NOMO-1 treated with DMSO at 0.1 percent for 48 hours (cell line): Measurements from ENCODE around the gene PHF21B.
"Not testable (repeated sequence)": the region's sequence is repeated elsewhere in the genome, so short reads cannot be mapped to it uniquely, and the experiment has no call there.

Source experiments
- DNase-seq: peaks from one replicate; lab custom pipeline; 2025; ENCODE audit not compliant: unreplicated experiment; lab: John Stamatoyannopoulos, UW

The PHF21B gene

DNA sequence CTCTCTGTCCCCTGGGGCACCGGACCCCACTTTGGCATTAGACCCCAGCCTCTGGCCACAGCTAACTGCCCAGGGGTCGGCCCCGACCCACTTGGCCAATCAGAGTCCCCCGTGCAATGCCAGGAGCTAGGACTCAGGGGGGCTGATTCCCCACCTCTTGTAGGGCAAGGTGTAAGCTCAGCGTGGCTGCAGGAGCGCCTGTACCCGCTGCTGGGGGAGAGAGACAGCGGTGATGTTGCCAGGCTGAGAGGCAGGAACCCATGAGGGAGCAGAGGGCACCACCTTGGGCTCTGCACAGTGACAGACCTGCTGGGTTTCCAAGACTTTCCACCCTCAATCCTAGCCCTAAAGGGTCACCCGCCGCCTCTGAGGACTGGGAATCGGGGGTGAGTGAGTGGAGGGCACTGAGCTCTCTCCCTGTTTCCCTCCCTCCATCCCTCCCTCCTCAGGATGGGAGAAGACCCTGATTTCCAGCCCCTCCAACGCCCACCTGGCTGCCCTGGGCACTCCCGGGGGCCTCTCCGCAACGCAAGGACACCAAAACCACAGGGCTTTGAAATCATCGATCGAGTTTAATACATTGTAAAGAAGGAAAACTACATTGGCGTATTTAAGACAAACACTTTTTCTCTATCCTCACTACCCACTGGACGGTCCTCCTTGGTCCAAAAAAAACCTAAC, 129.1 kb downstream of the PHF21B start:
- DNase-seq = no peak

DNA sequence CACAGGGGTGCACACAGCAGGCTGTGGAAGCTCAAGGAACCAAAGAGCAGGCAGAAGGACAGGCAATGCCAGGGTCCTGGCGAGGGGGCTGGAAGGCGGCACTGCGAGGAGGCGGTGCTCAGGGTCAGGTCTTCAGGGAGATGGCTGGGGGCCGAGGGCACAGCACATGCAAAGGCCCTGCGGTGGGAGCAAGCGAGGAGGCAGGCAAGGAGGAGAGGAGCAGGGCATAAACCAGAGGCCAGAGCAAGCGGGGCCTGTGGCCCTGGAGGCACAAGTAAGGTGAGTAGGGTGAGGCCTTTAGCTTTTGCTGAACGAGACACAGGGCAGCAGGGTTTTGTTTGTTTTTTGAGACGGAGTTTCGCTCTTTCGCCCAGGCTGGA, 130.5 kb downstream of the PHF21B start:
- no peak for DNase-seq

DNA sequence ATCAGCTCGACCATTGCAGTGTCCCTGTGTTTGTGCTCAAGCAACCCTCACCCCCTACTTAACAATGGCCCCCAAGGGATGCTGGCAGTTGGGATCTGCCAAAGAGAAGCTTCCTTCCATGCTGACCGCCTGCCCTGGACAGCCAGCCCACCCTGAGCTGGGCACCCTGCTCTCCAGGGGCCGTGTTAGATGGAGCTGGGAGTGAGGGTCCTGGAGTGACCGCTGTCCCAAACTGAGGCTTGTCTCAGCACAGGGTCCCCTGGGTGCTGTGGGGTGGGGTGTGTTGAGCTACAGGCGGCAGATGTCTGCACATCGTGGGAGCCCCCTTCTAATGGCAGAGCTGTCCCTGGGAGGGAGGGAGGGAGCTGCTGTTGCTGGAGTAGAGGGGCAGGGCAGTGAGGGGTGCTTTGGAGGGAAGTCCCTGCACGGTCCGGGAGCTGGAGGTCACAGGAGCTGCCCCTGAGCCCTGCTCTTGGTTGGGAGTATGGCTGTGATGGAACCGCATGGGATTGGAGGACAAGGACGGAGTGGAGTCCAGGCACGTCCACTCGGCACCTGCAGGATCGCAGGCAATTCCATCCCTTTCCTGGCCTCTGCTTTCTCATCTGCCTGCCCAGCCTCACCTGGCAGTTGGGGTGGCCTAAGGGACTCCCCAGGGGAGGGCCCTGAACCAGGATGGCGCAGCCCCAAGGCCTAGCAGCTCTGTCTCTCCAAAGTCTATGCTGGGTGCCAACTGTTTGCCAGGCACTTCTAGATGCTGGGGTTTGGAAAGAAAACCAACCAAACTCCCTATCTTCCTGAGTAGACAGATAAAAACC, 131.1 kb downstream of the PHF21B start:
- DNase-seq = no peak

DNA sequence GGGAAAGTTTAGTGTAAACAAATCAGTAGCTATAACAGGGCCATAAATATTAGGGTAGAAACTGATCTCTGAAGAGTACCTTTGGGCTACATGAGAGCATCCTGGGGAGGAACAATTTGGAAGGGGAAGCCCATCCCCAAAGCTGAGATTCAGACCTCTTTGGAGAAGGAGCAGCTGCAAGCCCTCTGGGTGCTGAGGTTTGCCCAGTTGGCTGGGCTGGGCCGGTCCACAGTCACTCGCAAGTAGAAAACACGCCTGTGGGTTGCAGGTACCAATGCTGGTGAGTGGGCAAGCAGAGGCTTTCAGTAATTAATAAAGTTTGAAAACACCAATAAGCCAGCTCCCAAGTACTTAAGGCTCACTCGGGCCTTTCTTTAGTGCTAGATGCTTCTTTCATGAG, 132.9 kb downstream of the PHF21B start:
- DNase-seq = no peak

DNA sequence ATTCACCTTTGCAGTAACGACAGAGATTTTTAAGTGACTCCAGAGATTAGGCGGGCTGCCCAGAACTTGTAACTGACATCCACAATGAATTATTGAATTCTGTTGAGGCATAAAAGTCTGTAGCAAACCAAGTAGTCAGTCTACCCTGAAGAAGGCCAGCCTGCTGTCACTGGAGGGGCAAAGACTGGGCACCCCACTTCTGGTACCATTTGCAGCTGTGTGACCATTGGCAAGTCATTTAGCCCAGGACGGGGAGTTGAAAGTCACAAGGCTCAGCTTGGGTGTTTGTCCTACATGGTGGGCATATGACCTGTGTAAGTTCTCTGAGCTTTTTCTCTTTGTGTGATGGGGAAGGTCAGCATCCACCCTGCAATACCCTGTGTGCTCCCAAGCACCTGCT, 138.0 kb downstream of the PHF21B start:
- no peak for DNase-seq

DNA sequence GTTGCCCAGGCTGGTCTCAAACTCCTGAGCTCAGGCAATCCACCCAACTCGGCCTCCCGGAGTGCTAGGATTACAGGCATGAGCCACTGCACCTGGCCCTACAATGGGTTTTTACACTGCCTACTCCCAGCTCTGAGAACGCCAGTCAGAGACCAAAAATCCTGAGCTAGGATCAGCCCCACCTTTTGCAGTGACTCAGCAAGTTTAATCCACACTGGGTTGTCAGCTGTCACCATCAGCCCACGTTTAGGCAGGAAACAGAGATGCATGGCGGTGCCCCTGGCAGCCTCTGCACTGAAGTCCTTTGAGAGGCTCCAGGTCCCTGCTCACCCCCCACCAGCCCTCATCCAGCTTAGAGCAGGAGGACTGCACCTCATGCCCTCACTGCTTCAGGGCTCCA, 139.8 kb downstream of the PHF21B start:
- no peak for DNase-seq

DNA sequence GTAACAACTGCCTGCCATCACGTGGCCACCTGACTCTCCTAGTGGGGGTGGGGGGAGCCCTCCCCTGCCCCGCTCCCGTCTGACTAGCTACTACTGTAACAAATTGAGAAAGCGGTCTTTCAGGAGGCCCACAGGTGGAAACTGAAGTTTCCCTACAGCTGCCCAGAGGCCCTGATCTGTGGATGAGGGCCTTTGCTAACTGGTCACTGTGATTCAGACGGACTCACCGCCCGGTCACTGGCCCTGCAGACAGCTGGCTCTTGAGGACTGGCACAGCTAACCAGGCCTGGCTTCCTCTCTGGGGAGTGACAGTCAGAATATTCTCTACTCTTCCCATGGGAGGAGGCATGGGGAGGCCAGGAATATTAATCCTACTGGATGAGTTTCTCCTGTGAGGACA, 140.6 kb downstream of the PHF21B start:
- DNase-seq = no peak

DNA sequence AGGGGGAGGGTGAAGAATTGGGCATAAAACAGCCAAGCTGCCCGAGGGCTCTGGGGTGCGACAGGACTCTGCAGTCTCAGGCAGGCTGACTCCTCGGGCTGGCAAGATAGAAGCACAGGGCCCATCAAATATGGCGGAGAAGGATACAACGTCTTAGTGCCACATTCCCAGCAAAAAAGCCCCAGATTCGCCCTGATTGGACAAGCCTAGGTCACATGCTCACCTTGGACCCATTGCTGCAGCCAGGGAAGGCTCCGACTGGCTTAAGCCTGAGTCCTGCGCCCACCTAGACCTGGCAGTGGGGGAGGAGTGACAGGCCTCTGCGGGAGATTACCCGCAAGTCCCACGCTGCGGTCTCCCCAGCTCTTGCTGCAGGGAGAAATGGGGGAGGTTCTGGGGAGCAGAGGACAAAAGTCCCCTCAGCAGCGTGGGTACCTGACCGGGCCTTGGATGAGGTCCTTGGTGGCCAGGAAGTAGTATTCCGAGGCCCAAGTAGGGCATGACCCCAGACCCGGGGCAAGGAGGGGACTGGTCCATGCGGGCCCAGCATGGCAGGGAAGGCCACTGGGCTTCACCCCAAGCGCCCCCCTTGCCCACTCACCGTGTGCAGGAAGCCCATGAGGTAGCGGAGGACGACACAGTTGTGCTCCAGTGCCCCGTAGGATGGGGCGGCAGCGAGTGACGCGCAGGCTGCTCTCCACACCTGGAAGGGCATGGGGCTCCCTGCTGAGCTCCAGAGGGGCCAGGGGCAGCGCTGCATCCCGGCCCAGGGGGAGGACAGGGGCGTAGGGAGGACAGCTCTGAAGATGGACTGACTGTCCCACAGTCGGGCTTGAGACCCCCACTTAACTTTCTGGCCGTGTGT, 144.4 kb downstream of the PHF21B start:
- no peak for DNase-seq

DNA sequence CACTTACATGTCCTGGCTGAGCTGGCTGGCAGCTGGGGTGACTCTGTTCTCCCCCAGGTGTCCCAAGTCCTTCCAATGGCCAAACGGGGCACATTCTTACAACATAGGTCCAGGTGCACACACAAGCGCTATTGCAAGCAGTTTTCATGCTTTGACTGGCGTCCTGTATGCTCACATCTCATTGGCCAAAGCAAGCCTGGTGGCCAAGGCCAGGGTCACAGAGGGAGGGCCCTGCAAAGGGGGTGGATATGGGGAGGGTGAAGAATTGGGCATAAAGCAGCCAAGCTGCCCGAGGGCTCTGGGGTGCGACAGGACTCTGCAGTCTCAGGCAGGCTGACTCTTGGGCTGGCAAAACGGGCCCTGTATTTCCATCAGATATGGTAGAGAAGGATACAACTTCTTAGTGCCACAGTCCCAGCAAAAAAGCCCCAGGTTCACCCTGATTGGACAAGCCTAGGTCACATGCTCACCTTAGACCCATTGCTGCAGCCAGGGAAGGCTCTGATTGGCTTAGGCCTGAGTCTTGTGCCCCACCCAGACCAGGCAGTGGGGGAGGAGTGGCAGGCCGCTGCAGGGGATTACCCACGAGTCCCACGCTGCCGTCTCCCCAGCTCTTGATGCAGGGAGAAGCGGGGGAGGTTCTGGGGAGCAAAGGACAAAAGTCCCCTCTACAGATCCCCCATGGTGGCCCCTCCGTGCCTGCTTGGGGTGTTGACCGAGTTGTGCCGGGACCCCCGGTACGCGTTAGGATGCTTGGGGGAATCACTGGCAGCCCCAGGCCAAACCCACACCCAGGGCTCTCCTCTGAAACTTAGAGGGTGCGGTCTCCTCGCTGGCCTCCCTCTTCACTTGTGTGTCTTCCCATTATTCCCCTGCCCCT, 146.6 kb downstream of the PHF21B start:
- DNase-seq = no peak

DNA sequence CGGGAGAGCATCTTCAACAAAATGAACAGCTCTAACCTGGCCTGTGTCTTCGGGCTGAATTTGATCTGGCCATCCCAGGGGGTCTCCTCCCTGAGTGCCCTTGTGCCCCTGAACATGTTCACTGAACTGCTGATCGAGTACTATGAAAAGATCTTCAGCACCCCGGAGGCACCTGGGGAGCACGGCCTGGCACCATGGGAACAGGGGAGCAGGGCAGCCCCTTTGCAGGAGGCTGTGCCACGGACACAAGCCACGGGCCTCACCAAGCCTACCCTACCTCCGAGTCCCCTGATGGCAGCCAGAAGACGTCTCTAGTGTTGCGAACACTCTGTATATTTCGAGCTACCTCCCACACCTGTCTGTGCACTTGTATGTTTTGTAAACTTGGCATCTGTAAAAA, 147.5 kb downstream of the PHF21B start:
- no peak for DNase-seq

DNA sequence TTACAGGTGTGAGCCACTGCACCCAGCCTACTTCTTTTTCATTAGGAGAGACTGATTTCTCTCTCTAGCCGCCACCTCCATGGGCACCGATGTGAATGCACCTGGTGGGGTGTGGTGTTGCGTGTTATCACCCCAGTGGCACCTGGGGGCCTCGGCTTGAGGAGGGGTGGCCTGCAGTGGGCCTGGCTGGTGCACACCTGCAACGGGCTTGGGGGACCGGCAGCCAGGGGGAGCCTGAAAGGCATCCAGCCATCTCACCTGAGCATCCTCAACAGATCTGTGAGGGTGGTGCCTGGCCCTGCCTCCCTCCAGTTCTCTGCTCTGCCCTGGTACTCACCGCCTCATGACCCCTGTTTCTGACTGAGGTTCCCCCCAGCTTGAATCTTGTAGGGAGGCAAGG, 148.6 kb downstream of the PHF21B start:
- DNase-seq = no peak

DNA sequence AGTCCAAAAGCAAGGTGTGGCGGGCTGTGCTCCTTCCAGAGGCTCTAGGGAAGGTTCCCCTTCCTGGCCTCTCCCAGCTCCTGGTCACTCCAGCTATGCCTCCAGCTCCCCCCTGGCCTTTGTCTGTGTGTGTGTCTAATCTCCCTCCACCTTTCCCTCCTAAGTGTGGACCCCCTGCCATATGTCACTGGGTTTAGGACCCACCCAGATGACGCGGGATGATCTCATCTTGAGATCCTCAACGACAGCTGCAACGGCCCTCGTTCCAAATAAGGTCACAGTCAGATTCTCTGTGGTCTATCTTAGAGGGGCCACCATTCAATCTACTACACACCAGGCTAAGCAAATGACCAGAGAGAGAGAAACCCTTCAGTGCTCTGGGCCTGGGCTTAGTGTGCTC, 149.5 kb downstream of the PHF21B start:
- DNase-seq = no peak

DNA sequence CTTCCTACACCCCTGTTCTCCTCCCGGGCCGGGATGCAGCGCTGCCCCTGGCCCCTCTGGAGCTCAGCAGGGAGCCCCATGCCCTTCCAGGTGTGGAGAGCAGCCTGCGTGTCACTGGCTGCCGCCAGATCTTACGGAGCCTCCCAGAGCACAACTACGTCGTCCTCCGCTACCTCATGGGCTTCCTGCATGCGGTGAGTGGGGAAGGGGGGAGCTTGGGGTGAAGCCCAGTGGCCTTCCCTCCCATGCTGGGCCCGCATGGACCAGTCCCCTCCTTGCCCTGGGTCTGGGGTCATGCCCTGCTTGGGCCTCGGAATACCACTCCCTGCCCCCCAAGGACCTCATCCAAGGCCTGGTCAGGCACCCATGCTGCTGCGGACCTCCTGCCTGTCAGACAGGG, 150.2 kb downstream of the PHF21B start:
- DNase-seq = no peak

DNA sequence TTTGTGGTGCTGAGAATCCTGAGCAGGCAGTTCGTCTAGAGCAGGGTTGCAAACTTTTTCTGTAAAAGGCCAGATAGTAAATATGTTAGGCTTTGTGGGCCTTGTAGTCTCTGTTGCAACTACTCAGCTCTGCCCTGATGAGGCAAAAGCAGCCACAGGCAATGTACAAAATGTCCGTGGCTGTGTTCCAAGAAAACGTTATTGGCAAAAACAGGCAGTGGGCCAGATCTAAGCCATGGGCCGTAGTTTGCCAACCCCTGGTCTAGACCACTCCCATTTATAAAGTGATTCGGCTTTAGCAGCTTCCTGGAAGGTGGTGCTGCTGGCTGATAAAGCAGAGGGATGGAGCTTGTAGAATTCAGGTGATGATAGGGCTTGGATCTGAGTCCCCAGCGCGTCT, 151.0 kb downstream of the PHF21B start:
- DNase-seq = not testable (repeated sequence)

DNA sequence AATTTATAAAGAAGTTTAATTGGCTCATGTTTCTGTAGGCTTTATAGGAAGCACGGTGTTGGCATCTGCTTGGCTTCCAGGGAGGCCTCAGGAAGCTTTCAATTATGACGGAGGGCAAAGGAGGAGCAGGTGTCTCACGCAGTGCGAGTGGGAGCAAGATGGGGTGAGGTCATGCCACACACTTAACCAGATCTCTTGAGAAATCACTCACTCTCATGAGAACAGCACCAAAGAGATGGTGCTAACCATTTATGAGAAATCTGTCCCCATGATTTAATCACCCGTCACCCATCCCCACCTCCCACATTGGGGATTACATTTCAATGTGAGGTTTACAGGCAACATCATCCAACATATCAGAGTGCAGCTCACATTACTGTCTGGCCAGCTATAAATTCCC, 153.9 kb downstream of the PHF21B start:
- DNase-seq = no peak

DNA sequence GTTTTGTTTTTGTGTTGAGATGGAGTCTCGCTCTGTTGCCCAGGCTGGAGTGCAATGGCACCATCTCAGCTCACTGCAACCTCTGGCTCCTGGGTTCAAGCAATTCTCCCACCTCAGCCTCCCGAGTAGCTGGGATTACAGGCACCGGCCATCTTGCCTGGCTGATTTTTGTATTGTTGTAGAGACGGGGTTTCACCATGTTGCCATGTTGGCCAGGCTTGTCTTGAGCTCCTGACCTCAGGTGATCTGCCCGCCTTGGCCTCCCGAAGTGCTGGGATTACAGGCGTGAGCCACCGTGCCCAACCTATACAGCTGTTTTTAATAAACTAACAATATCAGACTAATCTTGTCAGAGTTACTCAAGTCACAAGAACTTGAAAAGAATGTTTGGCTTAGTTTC, 155.2 kb downstream of the PHF21B start:
- not testable (repeated sequence) for DNase-seq

DNA sequence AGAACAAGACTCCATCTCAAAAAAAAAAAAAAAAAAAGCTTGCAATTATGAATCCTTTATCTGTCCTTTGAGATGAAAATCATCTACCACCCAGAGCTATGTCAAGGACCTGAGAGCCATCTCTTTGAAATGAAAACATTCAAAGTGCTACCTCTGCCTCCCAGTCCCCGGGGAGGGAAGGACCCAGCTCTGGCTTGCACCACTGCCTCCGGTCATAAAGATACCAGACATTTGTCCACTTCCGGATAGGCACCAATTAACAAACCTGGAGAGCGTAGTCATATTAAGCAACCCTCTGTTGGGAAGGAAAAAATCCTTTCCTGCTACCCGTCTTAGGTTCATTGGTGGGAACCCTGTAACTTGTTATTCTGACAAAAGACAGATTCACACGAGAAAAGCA, 158.9 kb downstream of the PHF21B start:
- no peak for DNase-seq

DNA sequence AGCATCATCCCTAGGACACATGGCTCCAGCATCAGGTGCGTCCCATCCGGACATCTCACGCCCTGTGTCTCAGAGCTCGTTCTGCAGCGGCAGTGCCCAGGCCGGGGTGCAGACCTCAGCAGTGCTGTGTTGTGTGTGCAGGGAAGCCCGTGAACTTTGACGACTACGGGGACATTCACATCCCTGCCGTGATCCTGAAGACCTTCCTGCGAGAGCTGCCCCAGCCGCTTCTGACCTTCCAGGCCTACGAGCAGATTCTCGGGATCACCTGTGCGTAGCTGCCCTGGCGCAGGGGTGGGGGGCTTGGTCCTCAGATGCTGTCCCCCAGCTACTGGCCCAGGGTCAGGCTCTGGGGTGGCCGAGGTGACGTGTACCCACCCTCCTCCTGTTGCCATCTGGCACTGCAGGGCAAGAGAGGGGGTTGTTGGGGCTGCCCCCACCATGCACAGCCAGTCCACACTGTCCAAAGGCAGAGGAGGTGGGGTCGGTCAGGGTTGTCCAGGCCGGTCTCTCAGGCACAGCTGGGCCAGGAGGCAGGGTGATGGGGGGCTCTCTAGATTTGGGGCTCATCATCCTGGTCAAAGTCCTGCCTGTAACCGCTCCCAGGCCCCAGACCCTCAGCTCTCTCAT, 160.9 kb downstream of the PHF21B start:
- no peak for DNase-seq

DNA sequence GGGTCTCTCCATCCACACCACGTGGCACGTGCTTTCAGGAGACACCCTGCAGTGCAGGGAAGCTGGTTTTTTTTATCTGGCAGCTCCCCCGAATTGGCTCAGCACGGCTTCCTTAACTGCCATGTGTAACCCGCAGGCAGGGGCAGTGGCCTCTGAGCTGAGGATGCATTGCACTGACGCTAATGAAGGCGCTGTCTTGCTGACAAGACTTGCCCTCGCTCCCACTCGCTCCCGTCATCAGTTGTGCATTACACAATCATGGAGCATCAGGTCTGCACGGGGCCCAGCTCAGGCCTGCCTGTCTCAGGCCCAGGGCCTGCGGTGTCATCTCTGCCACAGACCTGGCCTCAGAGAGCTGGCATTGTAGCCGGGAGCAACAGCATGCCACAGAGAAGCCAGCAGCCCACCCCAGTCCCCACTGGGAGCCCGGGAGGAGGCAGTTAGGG, 161.5 kb downstream of the PHF21B start:
- no peak for DNase-seq

DNA sequence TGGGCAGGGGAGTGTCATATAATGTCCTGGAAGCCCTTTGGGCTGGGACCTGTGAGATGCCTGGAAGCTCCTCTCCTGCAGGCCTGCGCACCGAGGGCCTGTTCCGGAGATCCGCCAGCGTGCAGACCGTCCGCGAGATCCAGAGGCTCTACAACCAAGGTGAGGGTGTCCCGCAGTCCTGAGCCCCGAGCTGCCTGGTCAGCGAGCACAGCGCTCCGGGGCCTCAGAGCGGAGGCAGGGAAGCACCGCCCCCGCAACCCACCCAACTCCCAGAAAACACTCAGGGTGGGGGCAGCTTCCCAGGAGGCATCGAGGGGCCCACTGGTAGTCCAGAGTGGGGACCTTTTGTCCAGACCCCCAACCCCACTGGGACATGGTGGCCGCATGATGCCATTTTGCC, 161.9 kb downstream of the PHF21B start:
- no peak for DNase-seq
